Endothelial cell of umbilical vein (primary cell): Measurements from ENCODE around the gene OXER1.

Experiments
- CTCF ChIP-seq, 2 donors: IDR thresholded peaks; 1 replicate in 1 of 2; 2 replicates in 1 of 2; pipeline ENCODE4 v1.5.1; 2011; ENCODE audit warnings: low read length in 2 of 2, mild to moderate bottlenecking in 2 of 2, moderate library complexity in 2 of 2, control low read depth in 1 of 2, inconsistent platforms in 1 of 2, low read depth in 1 of 2; ENCODE audit not compliant: insufficient read depth in 1 of 2; ENCODE audit errors: extremely low read depth in 1 of 2
- EZH2 ChIP-seq: IDR thresholded peaks from 2 replicates; pipeline ENCODE4 v1.6.1; 2012; ENCODE audit warnings: borderline replicate concordance, low read depth, mild to moderate bottlenecking, moderate library complexity, low read length, inconsistent platforms; ENCODE audit not compliant: severe bottlenecking
- FOS ChIP-seq: IDR thresholded peaks from 2 replicates; pipeline ENCODE4 v1.6.1; 2011; ENCODE audit warnings: mild to moderate bottlenecking, low read length, moderate library complexity, borderline replicate concordance; ENCODE audit not compliant: insufficient read depth
- MAX ChIP-seq: IDR thresholded peaks from 2 replicates; pipeline ENCODE4 v1.6.1; 2011; ENCODE audit not compliant: insufficient read depth, insufficient read length
- MYC ChIP-seq: IDR thresholded peaks from one replicate; pipeline ENCODE4 v1.6.1; 2011; ENCODE audit warnings: mild to moderate bottlenecking, low read depth, low read length
- POLR2A ChIP-seq: IDR thresholded peaks from 2 replicates; pipeline ENCODE4 v1.6.1; 2012; ENCODE audit warnings: low read depth, mild to moderate bottlenecking, control low read depth, low read length
- POLR2AphosphoS5 ChIP-seq: IDR thresholded peaks from 2 replicates; pipeline ENCODE4 v1.6.1; 2012; ENCODE audit warnings: low read depth, mild to moderate bottlenecking, control low read depth, low read length, moderate library complexity; ENCODE audit not compliant: insufficient read depth

GRCh38 chr2:42783511-42783910, 19.6 kb upstream of the OXER1 start:
- TF ChIP-seq POLR2AphosphoS5 (no peak), CTCF (IDR thresholded peaks at IDR 0.05; ENCODE audit: extremely low read depth in 1 of 2, insufficient read depth in 1 of 2, low read depth in 1 of 2, low read length in 2 of 2) (no peak), MYC (no peak), POLR2A (no peak), FOS (no peak), MAX (no peak), EZH2 (no peak)
